ENCODE results near the gene FJX1. TPM values are rescaled to one million over a fixed set of nuclear protein-coding genes. Genes with fewer than 3 reads are reported as not detected.

The FJX1 gene
- total RNA-seq, 4 donors from 2014 or later = not detected

- Histone ChIP-seq H3K27ac (no peak overlapping the region), H3K36me3 (no peaks in the 10 kb centered on the region), H3K9me3 (peaks cover 0 to 6% (median 0%) of the 10 kb centered on the region in 4 donors), H3K4me1 (peaks cover 0 to 28% (median 17%) of the 10 kb centered on the region in 4 donors), H3K4me3 (peak overlapping the region; percentile 15 to 59 (median 58)), H3K27me3 (peaks cover 0 to 10% of the 10 kb centered on the region in 2 donors)
- peak in 1 of 3 donors; percentile 46 for DNase-seq
- TF ChIP-seq POLR2A (IDR thresholded peaks at IDR 0.05) = no peak
- TF ChIP-seq CTCF (IDR thresholded peaks at IDR 0.05) = no peak
Measured at GRCh38 chr11:35619855-35620640, 1.8 kb downstream of the FJX1 start.

GRCh38 chr11:35620795-35621194 lies 2.5 kb downstream of the FJX1 start:
- Histone ChIP-seq H3K4me1 (peaks cover 0 to 28% (median 17%) of the 10 kb centered on the region in 4 donors), H3K27me3 (peaks cover 0 to 10% of the 10 kb centered on the region in 2 donors), H3K36me3 (no peaks in the 10 kb centered on the region), H3K4me3 (no peak overlapping the region), H3K27ac (no peak overlapping the region), H3K9me3 (peaks cover 0 to 6% (median 0%) of the 10 kb centered on the region in 4 donors)
- DNase-seq = no peak
- TF ChIP-seq CTCF (IDR thresholded peaks at IDR 0.05) (no peak), POLR2A (IDR thresholded peaks at IDR 0.05) (no peak)

DNA sequence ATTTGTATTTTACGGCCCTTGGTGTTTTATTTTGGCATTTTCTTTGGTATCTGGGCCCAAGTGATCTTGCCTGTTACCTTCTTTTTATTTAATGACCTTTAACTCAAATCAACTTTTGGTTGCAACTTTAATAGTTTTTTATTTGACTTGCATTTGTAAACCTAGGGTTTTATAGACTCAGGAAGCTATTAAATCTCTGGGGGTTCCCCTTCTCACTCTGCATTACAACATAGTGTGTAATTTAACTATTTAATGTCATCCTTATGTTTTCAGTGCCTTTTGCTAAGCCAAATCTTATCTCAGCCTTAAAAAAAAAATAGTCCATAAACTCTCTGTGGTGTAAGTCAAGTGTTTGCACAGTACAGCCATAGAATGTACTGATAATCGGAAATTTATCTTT lies 3.4 kb downstream of the FJX1 start:
- H3K4me1 ChIP-seq = peaks cover 0 to 28% (median 17%) of the 10 kb centered on the region in 4 donors
- H3K9me3 ChIP-seq = peaks cover 0 to 6% (median 0%) of the 10 kb centered on the region in 4 donors
- H3K4me3 ChIP-seq = no peak overlapping the region
- no peak for TF ChIP-seq CTCF (IDR thresholded peaks at IDR 0.05)
- TF ChIP-seq POLR2A (IDR thresholded peaks at IDR 0.05) = no peak
- no peak for DNase-seq
- H3K27me3 ChIP-seq = peaks cover 0 to 10% of the 10 kb centered on the region in 2 donors
- no peak overlapping the region for H3K27ac ChIP-seq
- H3K36me3 ChIP-seq = no peaks in the 10 kb centered on the region

DNA sequence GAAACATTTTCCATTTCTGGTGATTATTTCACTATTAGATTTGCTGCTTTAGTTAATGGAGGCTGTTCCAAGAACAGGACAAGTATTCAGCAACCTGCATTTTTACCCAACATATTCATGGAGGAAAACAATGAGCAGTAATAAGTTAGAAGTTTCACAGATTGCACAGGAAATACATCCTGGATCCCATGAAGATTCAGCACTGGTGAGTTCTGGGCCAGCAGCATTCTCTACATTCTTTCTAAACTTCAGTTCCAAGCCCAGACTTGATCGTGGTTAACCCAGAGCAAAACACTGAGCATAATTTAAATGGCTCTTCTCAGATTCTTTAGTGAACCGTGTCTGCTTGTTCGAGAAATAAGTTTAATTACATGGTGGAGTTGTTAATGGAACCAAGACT lies 3.8 kb downstream of the FJX1 start:
- no peak overlapping the region for H3K27ac ChIP-seq
- H3K4me1 ChIP-seq = peaks cover 0 to 28% (median 17%) of the 10 kb centered on the region in 4 donors
- no peak overlapping the region for H3K4me3 ChIP-seq
- peaks cover 0 to 6% (median 0%) of the 10 kb centered on the region in 4 donors for H3K9me3 ChIP-seq
- no peaks in the 10 kb centered on the region for H3K36me3 ChIP-seq
- H3K27me3 ChIP-seq = peaks cover 0 to 10% of the 10 kb centered on the region in 2 donors
- DNase-seq = no peak
- TF ChIP-seq POLR2A (IDR thresholded peaks at IDR 0.05) (no peak), CTCF (IDR thresholded peaks at IDR 0.05) (no peak)

- H3K9me3 ChIP-seq = peaks cover 0 to 5% (median 0%) of the 10 kb centered on the region in 4 donors
- peaks cover 0 to 18% (median 12%) of the 10 kb centered on the region in 4 donors for H3K4me1 ChIP-seq
- H3K36me3 ChIP-seq = no peaks in the 10 kb centered on the region
- H3K27ac ChIP-seq = no peak overlapping the region
- H3K27me3 ChIP-seq = peaks cover 0 to 10% of the 10 kb centered on the region in 2 donors
- no peak for DNase-seq
- TF ChIP-seq POLR2A (IDR thresholded peaks at IDR 0.05) (no peak), CTCF (IDR thresholded peaks at IDR 0.05) (no peak)
- H3K4me3 ChIP-seq = no peak overlapping the region
Measured at GRCh38 chr11:35623621-35624168, 5.4 kb downstream of the FJX1 start.

Measured in Peyer's patch (tissue), 4 donors.